HG03025 (cell line): ENCODE results near the gene MSL1.
"Not testable (repeated sequence)": the region's sequence is repeated elsewhere in the genome, so short reads cannot be mapped to it uniquely, and the experiment has no call there.

Source experiments
- ATAC-seq: cut with Tn5 transposase; IDR thresholded peaks from one replicate; pipeline ENCODE4 v1.9.1; 2021; ENCODE audit warnings: mild to moderate bottlenecking, moderate library complexity; ENCODE audit not compliant: unreplicated experiment, low FRiP score

The MSL1 gene

DNA sequence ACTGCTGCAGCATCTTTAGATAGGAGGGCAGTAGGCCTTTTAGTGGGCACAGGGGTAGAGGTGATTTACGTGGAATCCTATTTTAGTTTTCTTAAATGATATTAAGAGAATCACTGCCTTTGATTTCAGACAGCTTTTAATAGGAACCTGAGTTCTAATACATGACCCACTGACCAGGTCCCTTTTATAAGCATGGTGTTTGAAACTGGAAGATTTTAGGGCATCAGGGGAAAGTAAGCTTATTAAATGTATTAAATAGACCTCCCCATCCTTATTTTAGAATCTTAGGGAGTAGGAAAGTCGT is 2.0 kb downstream of the MSL1 start:
- ATAC-seq = no peak

- no peak for ATAC-seq
These were observed 2.7 kb downstream of the MSL1 start for GRCh38 chr17:40124279-40125141.

GRCh38 chr17:40129498-40129897 is 7.7 kb downstream of the MSL1 start:
- no peak for ATAC-seq

DNA sequence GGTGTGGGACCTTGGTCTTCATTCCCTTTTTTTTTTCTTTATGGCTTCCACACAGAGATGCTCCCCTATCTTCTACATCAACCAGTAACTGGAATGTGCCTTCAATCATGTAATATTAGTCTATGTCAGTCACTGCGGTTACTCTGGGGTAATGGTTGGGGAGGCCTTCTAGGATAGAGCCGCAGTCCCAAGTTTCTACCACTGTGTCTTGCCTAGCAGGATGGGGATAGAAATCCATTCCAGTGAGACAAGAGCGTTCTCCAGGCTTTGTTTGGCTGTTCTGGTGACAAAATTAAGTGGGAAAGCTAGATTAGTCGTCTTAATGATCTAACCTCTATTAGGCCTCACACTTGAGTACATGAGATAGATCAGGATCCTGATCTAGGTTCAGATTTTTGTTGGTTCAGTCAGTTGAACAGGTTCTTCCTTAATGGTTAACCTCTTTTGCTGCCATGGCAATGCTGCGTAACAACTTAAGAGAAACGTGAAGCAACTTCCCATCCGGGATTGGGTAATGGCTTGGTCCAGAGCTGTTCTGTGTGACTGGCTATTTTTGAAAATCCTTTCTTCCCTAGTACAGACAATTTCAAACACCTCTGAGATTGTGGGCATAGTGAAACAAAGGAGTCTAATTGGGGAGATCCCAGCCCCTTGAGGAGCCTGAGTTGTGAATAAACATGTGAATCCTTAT is 8.7 kb downstream of the MSL1 start:
- no peak for ATAC-seq

GRCh38 chr17:40134184-40134583 is 12.4 kb downstream of the MSL1 start:
- no peak for ATAC-seq

DNA sequence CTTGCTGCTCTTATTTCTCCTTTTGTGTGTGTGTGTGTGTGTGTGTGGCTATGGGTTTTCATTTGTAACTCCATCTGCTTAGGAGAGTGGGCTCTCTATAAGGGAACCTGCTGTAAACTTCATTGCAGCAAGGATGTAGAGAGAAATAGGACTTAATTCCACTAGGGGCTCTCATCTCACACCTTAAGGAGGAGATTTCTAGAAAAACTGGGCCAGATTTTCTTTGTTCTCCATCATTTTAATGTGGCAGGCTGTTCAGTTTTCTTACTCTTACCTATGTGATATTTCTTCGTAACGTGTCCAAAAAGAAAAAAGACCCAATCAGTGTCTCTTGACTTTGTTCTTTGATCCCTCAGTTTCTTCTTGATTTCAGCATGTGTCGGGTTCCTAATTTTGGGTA is 14.0 kb downstream of the MSL1 start:
- no peak for ATAC-seq

DNA sequence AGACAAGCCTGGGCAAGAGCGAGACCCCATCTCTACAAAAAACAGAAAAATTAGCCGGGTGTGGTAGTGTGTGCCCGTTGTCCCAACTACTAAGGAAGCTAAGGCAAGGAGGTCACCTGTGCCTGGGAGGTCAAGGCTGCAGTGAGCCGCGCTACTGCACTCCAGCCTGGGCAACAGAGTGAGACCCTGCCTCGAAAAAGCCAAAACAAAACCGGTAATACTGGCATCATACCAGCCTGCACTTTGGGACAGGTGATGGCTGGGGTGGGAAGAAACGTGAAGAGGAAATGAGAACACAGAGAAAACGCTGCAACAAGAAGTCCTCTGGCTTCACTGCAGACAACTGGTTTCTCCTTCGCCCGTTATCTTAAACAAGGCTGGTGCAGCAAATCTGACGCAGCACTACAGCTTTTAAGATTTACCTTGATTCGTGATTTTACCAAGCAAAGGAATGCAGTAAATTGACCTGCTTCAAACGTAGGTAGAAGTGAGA is 17.8 kb downstream of the MSL1 start:
- ATAC-seq = peak; percentile 11

DNA sequence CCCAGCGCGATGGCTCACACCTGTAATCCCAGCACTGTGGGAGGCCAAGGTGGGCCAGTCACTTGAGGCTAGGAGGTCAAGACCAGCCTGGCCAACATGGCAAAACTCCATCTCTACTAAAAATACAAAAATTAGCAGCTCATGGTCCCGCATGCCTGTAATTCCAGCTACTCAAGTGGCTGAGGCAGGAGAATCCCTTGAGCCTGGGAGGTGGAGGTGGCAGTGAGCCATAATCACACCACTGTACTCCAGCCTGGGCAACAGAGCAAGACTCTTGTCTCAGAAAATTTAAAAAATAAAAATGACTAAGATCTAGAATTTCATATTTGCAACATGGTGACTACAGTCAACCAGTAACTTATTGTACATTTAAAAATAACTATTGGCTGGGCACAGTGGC is 21.4 kb downstream of the MSL1 start:
- ATAC-seq = not testable (repeated sequence)

- no peak for ATAC-seq
These were observed 23.7 kb downstream of the MSL1 start for GRCh38 chr17:40145476-40145875.

DNA sequence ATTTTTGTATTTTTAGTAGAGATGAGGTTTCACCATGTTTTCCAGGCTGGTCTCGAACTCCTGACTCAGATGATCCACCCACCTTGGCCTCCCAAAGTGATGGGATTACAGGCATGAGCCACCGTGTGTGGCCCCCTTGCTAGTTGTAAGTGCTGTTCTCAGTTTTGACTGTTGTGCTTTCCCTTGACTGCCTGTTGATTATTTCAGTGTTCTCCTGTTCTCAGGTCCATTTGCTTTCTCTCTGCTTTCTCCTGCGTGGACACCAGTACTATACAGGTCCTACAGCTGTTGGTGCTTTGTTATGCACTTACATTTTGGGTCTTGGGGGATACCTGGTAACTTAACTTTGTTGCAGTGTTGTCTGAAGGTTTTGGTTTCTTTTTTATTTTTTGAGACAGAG is 26.8 kb downstream of the MSL1 start:
- no peak for ATAC-seq

GRCh38 chr17:40150276-40150675 is 28.5 kb downstream of the MSL1 start:
- no peak for ATAC-seq

GRCh38 chr17:40151414-40151963 is 29.7 kb downstream of the MSL1 start:
- ATAC-seq = no peak

GRCh38 chr17:40153603-40154236 is 31.9 kb downstream of the MSL1 start:
- ATAC-seq = no peak

- no peak for ATAC-seq
These were observed 36.2 kb downstream of the MSL1 start for GRCh38 chr17:40157973-40158372.

DNA sequence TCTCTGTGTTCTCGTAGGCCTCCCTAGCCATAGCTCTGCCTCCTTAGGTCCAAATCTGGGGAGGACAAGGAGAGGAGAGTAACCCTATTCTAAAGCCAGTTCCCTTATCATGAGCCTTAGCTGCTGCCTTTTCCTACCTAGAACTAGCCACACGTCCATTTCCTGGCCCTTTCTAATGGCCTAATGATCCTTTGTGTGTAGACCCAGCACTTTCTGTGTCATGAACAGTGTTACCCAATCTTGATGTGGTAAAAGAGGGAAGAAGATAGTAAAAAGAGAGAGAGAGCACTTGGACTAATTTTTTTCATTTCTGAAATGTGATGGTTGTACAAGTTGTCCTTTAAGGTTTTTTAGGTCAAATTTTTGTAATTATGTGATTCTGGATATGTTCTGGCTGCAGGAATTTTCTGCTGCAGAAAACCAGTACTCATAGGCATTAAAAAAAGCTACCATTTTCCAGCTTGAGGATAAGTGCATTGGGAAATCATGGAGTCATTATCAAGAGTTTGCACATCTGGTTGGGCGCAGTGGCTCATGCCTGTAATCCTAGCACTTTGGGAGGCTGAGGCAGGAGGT is 36.8 kb downstream of the MSL1 start:
- no peak for ATAC-seq

DNA sequence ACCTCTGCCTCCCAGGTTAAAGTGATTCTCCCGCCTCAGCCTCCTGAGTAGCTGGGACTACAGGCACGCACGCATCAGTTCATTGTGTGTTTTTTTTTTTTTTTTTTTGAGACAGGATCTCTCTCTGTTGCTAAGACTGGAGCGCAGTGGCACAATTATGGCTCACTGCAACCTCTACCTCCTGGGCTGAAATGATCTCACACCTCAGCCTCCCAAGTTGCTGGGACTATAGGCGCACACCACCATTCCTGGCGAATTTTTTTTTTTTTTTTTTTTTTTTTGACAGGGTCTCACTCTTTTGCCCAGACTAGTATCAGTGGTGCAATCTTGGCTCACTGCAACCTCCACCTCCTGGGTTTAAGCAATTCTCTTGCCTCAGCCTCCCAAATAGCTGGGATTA is 37.7 kb downstream of the MSL1 start:
- no peak for ATAC-seq

GRCh38 chr17:40167685-40168261 is 46.0 kb downstream of the MSL1 start:
- no peak for ATAC-seq

DNA sequence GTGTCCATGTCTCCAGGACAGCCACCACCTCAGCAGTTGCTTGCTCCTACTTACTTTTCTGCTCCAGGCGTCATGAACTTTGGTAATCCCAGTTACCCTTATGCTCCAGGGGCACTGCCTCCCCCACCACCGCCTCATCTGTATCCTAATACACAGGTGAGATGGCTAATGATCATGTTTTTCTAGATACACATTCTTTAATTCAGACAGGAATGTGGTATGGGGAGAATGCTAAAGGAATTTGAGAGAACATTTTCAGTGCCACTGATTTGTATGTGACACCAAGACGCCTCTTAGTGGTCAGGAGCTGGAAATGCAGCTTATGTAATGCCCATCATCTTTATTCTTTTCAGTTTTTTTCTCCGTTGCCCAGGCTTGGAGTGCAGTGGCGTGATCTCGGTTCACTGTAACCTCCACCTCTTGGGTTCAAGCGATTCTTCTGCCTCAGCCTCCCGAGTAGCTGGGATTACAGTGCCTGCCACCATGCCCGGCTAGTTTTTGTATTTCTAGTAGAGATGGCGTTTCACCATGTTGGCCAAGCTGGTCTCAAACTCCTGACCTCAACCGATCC is 46.6 kb downstream of the MSL1 start:
- ATAC-seq = no peak

DNA sequence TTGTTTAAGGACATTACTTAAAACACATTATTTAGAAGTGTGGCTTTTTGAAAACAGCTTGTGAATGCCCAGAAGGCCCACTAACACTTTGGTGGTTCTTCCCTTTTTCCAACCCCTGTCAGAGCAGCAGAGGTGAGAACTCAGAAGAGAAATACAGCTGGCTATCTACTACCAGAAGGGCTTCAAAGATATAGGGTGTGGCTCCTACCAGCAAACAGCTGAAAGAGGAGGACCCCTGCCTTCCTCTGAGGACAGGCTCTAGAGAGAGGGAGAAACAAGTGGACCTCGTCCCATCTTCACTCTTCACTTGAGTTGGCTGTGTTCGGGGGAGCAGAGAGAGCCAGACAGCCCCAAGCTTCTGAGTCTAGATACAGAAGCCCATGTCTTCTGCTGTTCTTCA is 48.6 kb downstream of the MSL1 start:
- ATAC-seq = no peak

- no peak for ATAC-seq
These were observed 50.0 kb downstream of the MSL1 start for GRCh38 chr17:40171750-40172149.
